ENCODE data around the gene RBM25.
A peak's percentile ranks its signal among the peaks of the same experiment; 100 is the strongest.

RBM25 gene

GRCh38 chr14:73140811-73141323, 82.5 kb downstream of the RBM25 start:
- Histone ChIP-seq H3K4me3 (ENCODE audit: low read depth, low read length) (no peak overlapping the region), H3K27me3 (ENCODE audit: insufficient read depth, low read length) (no peaks in the 10 kb centered on the region), H2AFZ (ENCODE audit: low read length, unreplicated experiment) (no peak overlapping the region), H3K27ac (ENCODE audit: low read depth, low read length) (no peak overlapping the region), H3K4me1 (ENCODE audit: control insufficient read depth, insufficient read depth, low read length, unreplicated experiment) (peaks cover 12% of the 10 kb centered on the region), H3K36me3 (ENCODE audit: insufficient read depth, low read length) (no peaks in the 10 kb centered on the region), H3K79me2 (ENCODE audit: control insufficient read depth, insufficient read depth, low read length, unreplicated experiment) (peaks cover 75% of the 10 kb centered on the region)

- H3K27me3 ChIP-seq (ENCODE audit: insufficient read depth, low read length) = no peaks in the 10 kb centered on the region
- H3K4me1 ChIP-seq (ENCODE audit: control insufficient read depth, insufficient read depth, low read length, unreplicated experiment) = peaks cover 21% of the 10 kb centered on the region
- H3K27ac ChIP-seq (ENCODE audit: low read depth, low read length) = no peak overlapping the region
- H3K36me3 ChIP-seq (ENCODE audit: insufficient read depth, low read length) = no peaks in the 10 kb centered on the region
- H3K4me3 ChIP-seq (ENCODE audit: low read depth, low read length) = no peak overlapping the region
- H3K79me2 ChIP-seq (ENCODE audit: control insufficient read depth, insufficient read depth, low read length, unreplicated experiment) = peaks cover 75% of the 10 kb centered on the region
- H2AFZ ChIP-seq (ENCODE audit: low read length, unreplicated experiment) = no peak overlapping the region
Measured at GRCh38 chr14:73142216-73142615, 83.9 kb downstream of the RBM25 start.

DNA sequence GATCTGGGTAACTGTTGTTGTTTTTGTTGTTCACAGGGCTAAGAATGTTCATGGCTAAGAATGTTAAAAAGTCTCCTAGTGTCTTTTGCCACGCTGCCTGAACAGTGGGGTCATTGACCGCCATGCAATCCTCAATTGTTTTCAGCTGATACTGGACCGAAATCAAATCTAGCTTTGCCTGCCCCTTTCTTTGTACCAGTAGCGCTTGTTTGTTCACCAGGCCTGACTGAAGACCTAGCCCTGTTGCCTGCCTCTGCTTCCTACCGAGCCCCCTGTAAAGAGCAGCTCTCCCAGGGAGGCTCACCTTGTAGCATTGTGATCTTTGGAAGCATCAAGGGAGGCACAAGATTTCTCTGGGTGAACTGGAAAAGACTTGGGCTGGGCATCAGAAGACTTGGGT, 84.7 kb downstream of the RBM25 start:
- peaks cover 71% of the 10 kb centered on the region for H3K79me2 ChIP-seq (ENCODE audit: control insufficient read depth, insufficient read depth, low read length, unreplicated experiment)
- no peak overlapping the region for H3K4me3 ChIP-seq (ENCODE audit: low read depth, low read length)
- H3K27ac ChIP-seq (ENCODE audit: low read depth, low read length) = no peak overlapping the region
- no peak overlapping the region for H2AFZ ChIP-seq (ENCODE audit: low read length, unreplicated experiment)
- 0 out of 2 replicates have a peak, but pooled peaks cover 2% of the 10 kb centered on the region for H3K36me3 ChIP-seq (ENCODE audit: insufficient read depth, low read length)
- H3K27me3 ChIP-seq (ENCODE audit: insufficient read depth, low read length) = no peaks in the 10 kb centered on the region
- peaks cover 22% of the 10 kb centered on the region for H3K4me1 ChIP-seq (ENCODE audit: control insufficient read depth, insufficient read depth, low read length, unreplicated experiment)

GRCh38 chr14:73143617-73144016, 85.3 kb downstream of the RBM25 start:
- Histone ChIP-seq H3K79me2 (ENCODE audit: control insufficient read depth, insufficient read depth, low read length, unreplicated experiment) (peaks cover 68% of the 10 kb centered on the region), H3K27ac (ENCODE audit: low read depth, low read length) (no peak overlapping the region), H2AFZ (ENCODE audit: low read length, unreplicated experiment) (no peak overlapping the region)

DNA sequence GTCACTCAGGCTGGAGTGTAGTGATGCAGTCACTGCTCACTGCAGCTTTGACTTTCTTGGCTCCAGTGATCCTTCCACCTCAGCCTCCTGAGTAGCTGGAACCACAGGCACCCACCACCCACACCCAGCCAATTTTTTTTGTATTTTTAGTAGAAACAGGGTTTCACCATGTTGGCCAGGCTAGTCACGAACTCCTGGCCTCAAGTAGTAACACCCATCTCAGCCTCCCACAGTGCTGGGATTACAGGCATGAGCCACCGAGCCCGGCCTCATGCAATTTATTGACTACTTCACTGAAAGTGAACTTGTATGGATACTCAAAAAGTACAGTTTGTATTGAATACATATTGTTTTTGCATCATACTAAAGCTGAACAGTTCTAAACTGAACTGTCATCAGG, 87.0 kb downstream of the RBM25 start:
- Histone ChIP-seq H3K4me1 (ENCODE audit: control insufficient read depth, insufficient read depth, low read length, unreplicated experiment) (peaks cover 30% of the 10 kb centered on the region), H3K4me3 (ENCODE audit: low read depth, low read length) (no peak overlapping the region), H3K79me2 (ENCODE audit: control insufficient read depth, insufficient read depth, low read length, unreplicated experiment) (peaks cover 56% of the 10 kb centered on the region), H3K36me3 (ENCODE audit: insufficient read depth, low read length) (peaks cover 11% of the 10 kb centered on the region; the same call in 1 of the 2 replicates), H3K27ac (ENCODE audit: low read depth, low read length) (no peak overlapping the region), H2AFZ (ENCODE audit: low read length, unreplicated experiment) (no peak overlapping the region), H3K27me3 (ENCODE audit: insufficient read depth, low read length) (no peaks in the 10 kb centered on the region)

More at GRCh38 chr14:73143617-73144016, 85.3 kb downstream of the RBM25 start:
- H3K36me3 ChIP-seq (ENCODE audit: insufficient read depth, low read length) = peaks cover 6% of the 10 kb centered on the region; the same call in 1 of the 2 replicates
- H3K4me3 ChIP-seq (ENCODE audit: low read depth, low read length) = no peak overlapping the region
- peaks cover 22% of the 10 kb centered on the region for H3K4me1 ChIP-seq (ENCODE audit: control insufficient read depth, insufficient read depth, low read length, unreplicated experiment)
- no peaks in the 10 kb centered on the region for H3K27me3 ChIP-seq (ENCODE audit: insufficient read depth, low read length)

GRCh38 chr14:73146111-73146510, 87.8 kb downstream of the RBM25 start:
- H3K4me3 ChIP-seq (ENCODE audit: low read depth, low read length) = no peak overlapping the region
- H3K79me2 ChIP-seq (ENCODE audit: control insufficient read depth, insufficient read depth, low read length, unreplicated experiment) = peaks cover 49% of the 10 kb centered on the region
- H3K27me3 ChIP-seq (ENCODE audit: insufficient read depth, low read length) = no peaks in the 10 kb centered on the region
- peak overlapping the region; percentile 70; the same call in 1 of the 2 replicates for H3K27ac ChIP-seq (ENCODE audit: low read depth, low read length)
- H2AFZ ChIP-seq (ENCODE audit: low read length, unreplicated experiment) = no peak overlapping the region
- H3K36me3 ChIP-seq (ENCODE audit: insufficient read depth, low read length) = peaks cover 11% of the 10 kb centered on the region; the same call in 1 of the 2 replicates
- peaks cover 30% of the 10 kb centered on the region for H3K4me1 ChIP-seq (ENCODE audit: control insufficient read depth, insufficient read depth, low read length, unreplicated experiment)

DNA sequence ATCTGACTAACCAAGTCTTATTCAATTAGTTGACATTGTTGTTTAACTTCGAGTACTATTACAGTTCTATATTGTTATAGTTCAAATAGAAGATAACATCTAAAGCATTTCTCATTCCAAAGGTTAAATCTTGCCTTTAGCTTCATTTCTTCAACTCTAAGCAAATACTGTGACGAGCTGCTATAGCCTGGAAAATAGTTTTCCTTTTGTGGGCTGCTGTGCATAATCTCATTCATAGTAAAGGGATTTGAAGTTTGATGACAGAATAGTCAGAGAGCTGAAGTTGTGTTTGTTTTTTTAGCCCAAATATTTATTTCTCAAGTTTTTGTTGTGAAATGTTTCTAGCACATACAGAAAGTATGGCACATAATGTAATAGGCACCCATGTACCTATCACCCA, 91.4 kb downstream of the RBM25 start:
- H3K27ac ChIP-seq (ENCODE audit: low read depth, low read length) = no peak overlapping the region
- H3K36me3 ChIP-seq (ENCODE audit: insufficient read depth, low read length) = peaks cover 11% of the 10 kb centered on the region; the same call in 1 of the 2 replicates
- peaks cover 21% of the 10 kb centered on the region for H3K79me2 ChIP-seq (ENCODE audit: control insufficient read depth, insufficient read depth, low read length, unreplicated experiment)

DNA sequence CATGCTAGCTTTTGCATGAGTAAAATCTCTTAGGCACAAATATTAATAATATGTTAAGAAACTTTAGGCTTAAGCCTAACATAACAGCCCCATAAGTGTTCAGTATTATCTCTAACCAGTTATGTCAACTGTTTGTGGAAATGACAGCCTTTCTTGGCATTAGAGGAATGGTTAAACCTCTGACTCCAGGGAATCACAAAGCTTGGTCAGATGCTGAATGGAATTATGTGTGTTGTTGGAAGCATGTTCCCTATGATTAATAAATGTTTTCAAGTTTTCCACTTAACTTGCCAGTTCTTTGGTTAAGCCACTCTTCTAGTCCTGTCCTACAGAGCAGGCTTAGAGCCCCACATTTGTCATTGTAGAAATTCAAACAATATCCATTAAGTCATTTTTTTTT, 94.9 kb downstream of the RBM25 start:
- Histone ChIP-seq H3K36me3 (ENCODE audit: insufficient read depth, low read length) (peaks cover 7% of the 10 kb centered on the region; the same call in 1 of the 2 replicates), H3K4me3 (ENCODE audit: low read depth, low read length) (no peak overlapping the region), H3K4me1 (ENCODE audit: control insufficient read depth, insufficient read depth, low read length, unreplicated experiment) (peaks cover 8% of the 10 kb centered on the region), H3K27me3 (ENCODE audit: insufficient read depth, low read length) (no peaks in the 10 kb centered on the region), H2AFZ (ENCODE audit: low read length, unreplicated experiment) (no peak overlapping the region), H3K79me2 (ENCODE audit: control insufficient read depth, insufficient read depth, low read length, unreplicated experiment) (no peaks in the 10 kb centered on the region), H3K27ac (ENCODE audit: low read depth, low read length) (no peak overlapping the region)

More for the DNA sequence above, 91.4 kb downstream of the RBM25 start:
- no peaks in the 10 kb centered on the region for H3K27me3 ChIP-seq (ENCODE audit: insufficient read depth, low read length)
- H2AFZ ChIP-seq (ENCODE audit: low read length, unreplicated experiment) = no peak overlapping the region
- H3K4me1 ChIP-seq (ENCODE audit: control insufficient read depth, insufficient read depth, low read length, unreplicated experiment) = peaks cover 26% of the 10 kb centered on the region
- no peak overlapping the region for H3K4me3 ChIP-seq (ENCODE audit: low read depth, low read length)

DNA sequence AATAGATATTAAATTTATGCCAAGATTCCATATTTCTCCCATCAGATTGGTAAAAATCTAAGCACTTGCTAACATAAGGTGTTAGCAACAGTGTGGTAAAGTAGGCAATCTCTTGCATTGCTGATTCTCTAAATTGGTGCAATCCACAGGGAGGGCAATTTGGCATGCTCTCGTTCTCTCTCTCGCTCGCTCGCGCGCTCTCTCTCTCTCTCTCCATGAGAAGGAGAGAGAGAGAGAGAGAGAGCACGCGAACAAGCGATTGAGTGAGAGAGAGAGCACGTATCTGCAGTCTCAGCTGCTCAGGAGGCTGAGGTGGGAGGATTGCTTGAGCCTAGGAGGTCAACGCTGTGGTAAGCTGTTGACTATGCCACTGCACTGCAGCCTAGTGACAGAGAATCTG, 103.9 kb downstream of the RBM25 start:
- no peaks in the 10 kb centered on the region for H3K27me3 ChIP-seq (ENCODE audit: insufficient read depth, low read length)
- H3K79me2 ChIP-seq (ENCODE audit: control insufficient read depth, insufficient read depth, low read length, unreplicated experiment) = no peaks in the 10 kb centered on the region
- H3K4me3 ChIP-seq (ENCODE audit: low read depth, low read length) = no peak overlapping the region
- peaks cover 26% of the 10 kb centered on the region for H3K36me3 ChIP-seq (ENCODE audit: insufficient read depth, low read length)
- H3K4me1 ChIP-seq (ENCODE audit: control insufficient read depth, insufficient read depth, low read length, unreplicated experiment) = no peaks in the 10 kb centered on the region
- H2AFZ ChIP-seq (ENCODE audit: low read length, unreplicated experiment) = no peak overlapping the region
- no peak overlapping the region for H3K27ac ChIP-seq (ENCODE audit: low read depth, low read length)

- H3K27me3 ChIP-seq (ENCODE audit: insufficient read depth, low read length) = no peaks in the 10 kb centered on the region
- no peak overlapping the region for H3K4me3 ChIP-seq (ENCODE audit: low read depth, low read length)
- no peak overlapping the region for H2AFZ ChIP-seq (ENCODE audit: low read length, unreplicated experiment)
- H3K36me3 ChIP-seq (ENCODE audit: insufficient read depth, low read length) = peaks cover 11% of the 10 kb centered on the region
- H3K4me1 ChIP-seq (ENCODE audit: control insufficient read depth, insufficient read depth, low read length, unreplicated experiment) = no peaks in the 10 kb centered on the region
- no peaks in the 10 kb centered on the region for H3K79me2 ChIP-seq (ENCODE audit: control insufficient read depth, insufficient read depth, low read length, unreplicated experiment)
- no peak overlapping the region for H3K27ac ChIP-seq (ENCODE audit: low read depth, low read length)
Measured at GRCh38 chr14:73166399-73166798, 108.1 kb downstream of the RBM25 start.

DNA sequence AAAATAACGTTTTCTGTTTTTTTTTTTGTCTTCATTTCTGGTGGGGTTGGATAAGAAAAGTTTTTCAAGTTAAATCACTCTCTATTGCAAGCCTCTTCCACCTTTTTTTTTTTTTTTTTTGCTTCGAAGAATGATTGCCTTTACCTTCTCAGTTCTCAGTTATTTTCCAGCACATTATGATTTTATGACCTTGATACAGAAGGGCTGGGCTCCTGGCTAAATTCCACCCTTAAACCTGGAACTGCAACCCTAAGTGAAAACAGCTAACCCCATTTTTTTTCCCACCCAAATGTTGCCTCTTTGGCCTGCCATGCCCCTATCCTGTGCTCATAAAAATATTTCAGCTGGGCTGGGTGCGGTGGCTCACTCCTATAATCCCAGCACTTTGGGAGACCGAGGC, 109.4 kb downstream of the RBM25 start:
- no peaks in the 10 kb centered on the region for H3K79me2 ChIP-seq (ENCODE audit: control insufficient read depth, insufficient read depth, low read length, unreplicated experiment)
- H3K27me3 ChIP-seq (ENCODE audit: insufficient read depth, low read length) = no peaks in the 10 kb centered on the region
- H3K36me3 ChIP-seq (ENCODE audit: insufficient read depth, low read length) = peaks cover 11% of the 10 kb centered on the region
- H3K27ac ChIP-seq (ENCODE audit: low read depth, low read length) = no peak overlapping the region
- H3K4me3 ChIP-seq (ENCODE audit: low read depth, low read length) = no peak overlapping the region
- no peak overlapping the region for H2AFZ ChIP-seq (ENCODE audit: low read length, unreplicated experiment)
- H3K4me1 ChIP-seq (ENCODE audit: control insufficient read depth, insufficient read depth, low read length, unreplicated experiment) = no peaks in the 10 kb centered on the region

Data from ACC112 (cell line).